Left renal cortex interstitium (tissue), 4 donors: Measurements from ENCODE around the gene MCEMP1. TPM values are rescaled to one million over a fixed set of nuclear protein-coding genes. Genes with fewer than 3 reads are reported as not detected.
A peak's percentile ranks its signal among the peaks of the same experiment; 100 is the strongest.

ENCODE experiments used
- DNase-seq, 4 donors: peaks; one replicate each; pipeline ENCODE4 v3.0.0-alpha.2; 2013; ENCODE audit warnings: low read depth in 4 of 4, low spot score in 2 of 4, missing footprints in 1 of 4
- polyA plus RNA-seq, 4 donors: library from polyadenylated mRNA; unstranded; fragments of 120-200 nt; gene quantifications; one replicate each; pipeline ENCODE4 v1.2.1, GENCODE V29; 2013; ENCODE audit not compliant: insufficient read length in 4 of 4

MCEMP1 gene
- polyA plus RNA-seq, 4 donors, result 0.21 to 0.36 TPM; not detected in 2

- no peak for DNase-seq
Observed at GRCh38 chr19:7670150-7670783, 6.6 kb upstream of the MCEMP1 start.

DNA sequence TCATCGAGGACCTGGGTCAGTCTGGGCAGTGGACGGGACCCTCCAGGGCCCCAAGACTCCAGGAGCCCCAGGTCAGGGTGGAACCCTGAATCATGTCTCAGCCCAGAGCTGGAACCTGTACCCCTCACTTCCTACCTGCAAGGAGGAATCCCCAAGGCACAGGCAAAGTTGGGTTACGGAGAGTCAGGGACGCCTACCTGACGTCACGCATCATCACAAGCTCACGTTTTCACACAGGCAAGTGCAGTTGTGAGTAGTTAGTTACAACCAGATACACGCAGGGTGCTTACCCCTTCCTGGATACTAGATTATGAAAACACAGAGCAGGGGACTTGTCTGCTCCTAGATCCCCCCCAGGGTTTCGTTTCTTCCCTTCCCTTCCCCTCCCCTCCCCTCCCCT, 6.1 kb upstream of the MCEMP1 start:
- no peak for DNase-seq

GRCh38 chr19:7672522-7672921, 4.4 kb upstream of the MCEMP1 start:
- no peak for DNase-seq

DNA sequence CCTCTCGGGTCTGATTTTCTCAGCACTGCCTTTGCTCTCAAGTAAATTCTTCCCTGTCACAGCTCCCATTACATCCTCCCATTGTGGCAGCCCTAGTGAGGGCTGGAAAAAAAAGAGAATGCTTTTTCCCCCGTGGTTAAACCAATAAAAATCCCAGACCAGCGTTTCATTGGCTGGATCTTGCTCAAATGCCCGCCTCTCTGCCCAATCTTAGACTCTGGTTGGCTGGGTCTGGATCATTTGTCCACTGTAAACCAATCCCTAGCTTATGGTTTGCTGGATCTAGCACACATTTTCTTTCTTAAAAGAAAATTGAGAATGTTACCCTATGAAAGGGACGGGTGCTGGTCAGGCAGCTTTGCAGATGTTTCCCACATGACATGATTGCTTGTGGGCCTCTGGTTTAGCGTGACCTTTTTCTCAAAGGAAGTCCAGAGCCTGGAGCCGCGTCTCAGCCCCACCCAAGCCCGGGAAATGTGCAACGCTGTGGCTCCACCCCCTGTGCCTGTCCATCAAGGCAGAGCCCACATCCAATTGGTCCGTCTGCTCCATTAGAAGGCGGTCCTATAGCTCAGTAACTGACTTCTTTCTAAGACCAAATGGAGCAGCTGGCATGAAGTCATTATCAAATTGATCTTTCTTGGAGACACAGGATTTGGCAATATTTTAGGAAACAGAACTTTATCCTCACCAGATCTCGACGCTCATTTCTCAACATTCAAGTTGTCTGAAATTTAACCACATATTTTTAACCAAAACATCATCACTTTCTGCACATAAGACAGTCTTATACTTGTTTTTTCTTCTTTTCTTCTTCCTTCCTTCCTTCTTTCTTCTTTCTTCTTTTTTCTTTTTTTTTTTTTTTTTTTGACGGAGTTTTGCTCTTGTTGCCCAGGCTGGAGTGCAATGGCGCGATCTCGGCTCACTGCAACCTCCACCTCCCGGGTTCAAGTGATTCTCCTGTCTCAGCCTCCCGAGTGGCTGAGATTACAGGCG, 2.6 kb upstream of the MCEMP1 start:
- no peak for DNase-seq

DNA sequence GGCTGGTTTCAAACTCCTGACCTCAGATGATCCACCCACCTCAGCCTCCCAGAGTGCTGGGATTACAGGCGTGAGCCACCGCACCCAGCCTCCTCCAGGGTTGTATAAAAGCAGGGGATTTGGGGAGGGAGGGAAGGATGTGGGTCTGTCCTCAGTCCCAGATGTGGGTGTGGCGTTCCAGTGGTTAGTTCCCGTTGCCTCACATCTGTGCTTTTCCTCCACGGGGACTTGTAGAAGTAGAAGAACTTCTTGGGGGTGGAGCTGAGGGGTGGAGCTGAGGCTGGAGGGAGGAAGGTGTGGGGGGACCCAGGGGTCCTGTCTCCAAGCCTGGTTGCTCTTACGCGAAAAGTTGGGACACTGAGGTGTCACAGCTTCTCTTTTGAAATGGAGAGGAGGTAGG, 514 bp upstream of the MCEMP1 start:
- DNase-seq, result no peak

DNA sequence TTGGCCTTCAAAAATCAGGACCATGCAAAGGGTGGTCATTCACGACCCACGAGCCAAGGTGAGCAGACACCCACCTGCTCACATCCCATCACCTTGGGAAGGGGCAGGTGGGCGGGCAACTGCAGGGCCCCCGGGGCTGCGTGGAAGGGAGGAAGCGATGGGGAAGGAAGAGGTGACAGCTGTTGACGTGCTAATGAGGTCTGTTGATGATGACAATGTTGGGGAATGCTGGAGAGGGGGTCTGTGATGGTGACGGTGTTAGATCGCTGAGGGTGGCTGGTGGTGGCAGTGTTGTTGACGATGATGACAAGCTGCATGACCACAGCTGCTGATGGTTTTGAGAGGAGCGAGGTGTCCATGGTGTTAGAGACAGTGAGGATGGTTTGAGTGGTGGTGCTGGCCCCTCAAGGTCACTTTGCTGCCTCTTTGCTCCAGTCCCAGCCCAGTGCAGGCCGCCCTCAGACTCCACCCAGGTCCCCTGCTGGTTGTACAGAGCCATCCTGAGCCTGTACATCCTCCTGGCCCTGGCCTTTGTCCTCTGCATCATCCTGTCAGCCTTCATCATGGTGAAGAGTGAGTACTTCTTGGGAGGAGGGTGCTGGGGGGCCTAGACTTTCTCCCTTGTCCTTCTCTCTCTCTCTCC, 900 bp downstream of the MCEMP1 start:
- no peak for DNase-seq

GRCh38 chr19:7678971-7679751, 2.3 kb downstream of the MCEMP1 start:
- no peak for DNase-seq

DNA sequence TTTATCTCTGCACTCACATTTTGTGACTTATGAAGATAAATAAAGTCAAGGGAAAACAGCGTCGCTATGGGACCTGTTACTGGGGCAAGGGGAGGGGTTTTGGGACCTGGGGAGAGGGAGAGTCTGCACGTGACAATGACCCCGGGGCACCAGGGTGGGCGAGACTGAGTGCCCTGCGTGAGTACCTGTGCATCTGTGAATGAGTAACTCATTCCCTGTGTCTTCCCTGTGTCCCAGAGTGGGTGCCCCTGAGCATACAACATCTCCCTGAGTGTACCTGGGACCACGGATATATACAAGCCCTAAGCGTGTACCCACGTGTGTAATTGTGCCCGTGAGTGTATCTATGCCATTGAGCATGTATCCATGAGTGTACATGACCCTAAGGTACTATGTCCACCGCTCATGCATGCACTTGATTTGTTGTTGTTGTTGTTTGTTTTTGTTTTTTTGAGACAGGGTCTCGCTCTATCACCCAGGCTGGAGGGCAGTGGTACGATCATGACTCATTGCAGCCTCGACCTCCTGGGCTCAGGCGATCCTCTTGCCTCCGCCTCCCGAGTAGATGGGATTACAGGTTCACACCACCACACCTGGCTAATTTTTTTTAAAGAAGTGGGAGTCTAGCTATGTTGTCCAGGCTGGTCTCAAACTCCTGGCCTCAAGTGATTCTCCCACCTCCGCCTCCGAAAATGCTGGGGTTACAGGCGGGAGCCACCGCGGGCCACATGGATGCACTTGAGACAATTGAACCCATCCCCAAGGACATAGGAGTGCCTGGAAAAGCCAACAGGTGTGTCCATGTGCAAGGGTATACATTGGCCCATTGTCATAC, 3.1 kb downstream of the MCEMP1 start:
- no peak for DNase-seq

DNA sequence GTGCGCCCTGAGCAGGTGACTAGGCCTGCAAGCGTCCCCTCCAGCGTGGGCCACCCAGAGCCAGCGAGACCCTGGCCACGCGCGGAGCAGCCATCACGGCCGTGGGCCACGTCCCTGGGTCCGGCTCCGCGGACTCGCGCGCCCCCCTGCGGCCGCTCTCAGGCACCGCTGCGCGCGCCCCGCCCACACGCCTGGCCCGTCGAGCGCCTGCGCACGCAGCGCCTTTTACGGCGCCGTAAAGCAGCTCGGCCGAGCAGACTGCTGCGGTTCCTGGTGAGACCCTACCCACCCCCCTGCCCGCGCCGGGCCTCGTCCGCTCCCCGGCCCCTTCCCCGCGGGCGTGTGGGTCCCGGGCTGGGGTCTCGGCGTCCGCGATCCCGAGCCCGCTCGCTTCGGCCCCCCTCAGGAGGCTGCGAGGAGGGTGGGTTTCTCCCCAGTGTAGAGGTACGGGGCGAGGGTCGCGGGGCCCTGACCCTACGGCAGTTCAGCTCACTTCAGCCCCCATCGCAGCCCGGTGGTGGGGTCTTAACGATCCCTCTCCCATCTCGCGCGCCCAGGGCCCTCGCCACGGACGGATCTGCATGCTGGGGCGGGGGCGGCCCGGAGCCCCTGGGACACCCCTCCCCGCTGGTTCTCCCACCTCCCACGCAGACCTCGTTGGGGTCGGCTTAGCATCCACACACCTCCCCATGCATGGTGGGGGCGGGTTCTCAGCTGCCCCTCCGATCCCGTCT, 3.9 kb downstream of the MCEMP1 start, which contains the start of gene TRAPPC5:
TRAPPC5 (plus strand) TSS at position 228 of the 734 bp plus-strand sequence. CDS start 1,421 bp downstream, outside the sequence.
- peak; percentile 62 to 84 (median 75) for DNase-seq

GRCh38 chr19:7681340-7682174, 4.7 kb downstream of the MCEMP1 start:
- DNase-seq, result peak in 3 of 4 donors; percentile 39 to 65 (median 64)

DNA sequence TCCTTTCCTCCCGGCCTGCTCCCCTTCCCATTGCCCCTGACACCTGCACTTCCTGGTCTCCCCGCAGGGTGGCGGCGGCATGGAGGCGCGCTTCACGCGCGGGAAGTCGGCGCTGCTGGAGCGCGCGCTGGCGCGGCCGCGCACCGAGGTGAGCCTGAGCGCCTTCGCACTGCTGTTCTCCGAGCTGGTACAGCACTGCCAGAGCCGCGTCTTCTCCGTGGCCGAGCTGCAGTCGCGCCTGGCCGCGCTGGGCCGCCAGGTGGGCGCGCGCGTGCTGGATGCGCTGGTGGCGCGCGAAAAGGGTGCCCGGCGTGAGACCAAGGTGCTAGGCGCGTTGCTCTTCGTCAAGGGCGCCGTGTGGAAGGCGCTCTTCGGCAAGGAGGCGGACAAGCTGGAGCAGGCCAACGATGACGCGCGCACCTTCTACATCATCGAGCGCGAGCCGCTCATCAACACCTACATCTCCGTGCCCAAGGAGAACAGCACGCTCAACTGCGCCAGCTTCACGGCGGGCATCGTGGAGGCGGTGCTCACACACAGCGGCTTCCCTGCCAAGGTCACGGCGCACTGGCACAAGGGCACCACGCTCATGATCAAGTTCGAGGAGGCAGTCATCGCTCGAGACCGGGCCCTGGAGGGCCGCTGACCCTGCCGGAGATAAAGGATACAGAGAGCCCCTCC, 5.4 kb downstream of the MCEMP1 start:
- DNase-seq, result no peak

DNA sequence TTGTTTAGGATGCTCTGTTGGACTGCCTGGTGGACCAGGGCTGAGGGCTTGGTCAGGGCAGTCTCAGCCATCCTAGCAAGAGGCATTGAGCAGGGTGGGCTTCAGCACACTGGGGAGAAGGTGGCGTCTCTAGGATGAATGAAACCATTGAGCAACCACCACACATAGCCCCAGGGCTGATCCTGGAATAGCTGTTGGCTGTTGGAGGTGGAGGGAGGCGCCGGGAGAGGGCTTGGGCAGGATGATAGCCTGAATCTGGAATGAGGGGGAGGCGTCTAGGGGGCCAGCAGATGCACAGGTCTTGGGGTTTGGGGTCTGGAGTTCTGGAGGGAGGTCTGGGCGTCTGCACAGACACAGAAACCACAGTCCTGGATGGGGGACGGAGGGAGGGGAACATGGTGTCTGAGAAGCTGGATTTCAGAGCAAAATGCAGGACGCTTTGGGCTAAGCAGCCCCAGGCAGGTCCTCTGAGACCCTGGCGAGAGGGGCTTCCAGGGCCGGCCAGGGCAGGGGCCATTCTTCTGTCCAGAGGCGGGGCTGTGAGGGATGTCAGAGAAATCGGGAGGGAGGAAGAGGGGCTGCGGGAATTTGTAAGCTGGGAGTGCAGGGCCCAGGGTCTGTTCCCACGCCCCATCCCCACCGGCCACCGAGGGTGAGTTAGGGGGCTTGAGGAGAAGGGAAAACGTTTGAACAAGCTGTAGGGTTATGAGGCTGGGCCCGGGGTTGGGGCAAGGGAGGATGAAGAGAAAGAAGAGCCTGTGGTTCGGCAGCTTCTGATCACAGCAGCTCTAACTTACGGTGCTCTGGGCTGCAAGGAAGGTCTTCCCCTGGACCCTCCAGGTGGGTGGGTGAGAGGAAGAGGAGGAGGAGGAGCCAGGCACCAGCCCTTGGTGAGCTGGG, 8.9 kb downstream of the MCEMP1 start:
- no peak for DNase-seq

GRCh38 chr19:7687177-7687576, 10.3 kb downstream of the MCEMP1 start:
- DNase-seq, result no peak

GRCh38 chr19:7689165-7689564, 12.3 kb downstream of the MCEMP1 start:
- DNase-seq, result no peak

DNA sequence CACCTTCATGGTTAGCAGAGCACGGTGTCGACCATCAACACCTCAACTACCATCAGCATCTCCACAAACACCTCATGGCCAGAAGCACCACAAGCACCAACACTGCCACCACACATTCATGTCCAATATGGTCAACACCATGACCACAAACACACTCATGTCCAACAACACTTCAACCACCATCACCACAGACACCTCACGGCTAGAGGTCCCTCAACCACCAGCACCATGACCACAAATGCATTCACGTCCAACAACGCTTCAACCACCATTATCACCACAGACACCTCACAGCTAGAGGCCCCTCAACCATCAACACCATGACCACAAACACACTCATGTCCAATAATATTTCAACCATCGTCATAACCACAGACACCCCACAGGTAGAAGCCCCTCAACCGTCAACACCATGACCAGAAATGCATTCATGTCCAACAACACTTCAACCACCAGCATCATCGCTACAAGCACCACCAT, 13.9 kb downstream of the MCEMP1 start:
- DNase-seq, result no peak

DNA sequence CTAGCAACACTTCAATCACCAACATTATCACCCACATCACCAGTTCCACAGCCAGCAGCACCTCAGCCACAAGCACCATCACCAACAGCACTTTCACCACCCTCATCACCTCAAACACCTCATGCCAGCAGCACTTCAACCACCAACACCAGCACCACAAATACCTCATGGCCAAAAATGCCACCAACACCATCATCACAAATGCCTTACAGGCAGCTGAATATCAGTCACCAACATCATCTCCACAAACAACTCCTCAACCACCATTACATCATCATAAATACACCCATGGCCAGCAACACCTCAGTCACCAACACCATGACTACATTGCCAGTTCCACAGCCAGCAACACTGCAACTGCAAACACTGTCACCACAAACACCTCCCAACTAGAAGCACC, 14.6 kb downstream of the MCEMP1 start:
- no peak for DNase-seq
